ENCODE data around the gene EML3. TPM values are rescaled to one million over a fixed set of nuclear protein-coding genes. Genes with fewer than 3 reads are reported as not detected.

EML3 gene
- total and polyA plus RNA-seq, 2 of the 13 experiments (the other 11 are each of a cell fraction or from before 2014, with no cell fraction given) = 10.6 to 12.3 TPM

DNA sequence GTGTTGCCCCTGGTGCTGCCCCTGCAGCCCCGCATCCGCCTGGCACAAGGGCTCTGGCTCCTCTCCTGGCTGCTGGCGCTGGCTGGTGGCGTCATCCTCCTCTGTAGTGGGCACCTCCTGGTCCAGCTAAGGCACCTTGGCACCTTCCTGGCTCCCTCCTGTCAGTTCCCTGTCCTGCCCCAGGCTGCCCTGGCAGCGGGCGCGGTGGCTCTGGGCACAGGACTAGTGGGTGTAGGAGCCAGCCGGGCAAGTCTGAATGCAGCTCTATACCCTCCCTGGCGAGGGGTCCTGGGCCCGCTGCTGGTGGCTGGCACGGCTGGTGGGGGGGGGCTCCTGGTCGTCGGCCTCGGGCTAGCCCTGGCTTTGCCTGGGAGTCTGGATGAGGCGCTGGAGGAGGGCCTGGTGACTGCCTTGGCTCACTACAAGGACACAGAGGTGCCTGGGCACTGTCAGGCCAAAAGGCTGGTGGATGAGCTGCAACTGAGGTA lies 760 bp upstream of the EML3 start (continued):
- TF ChIP-seq, protein P1, sequence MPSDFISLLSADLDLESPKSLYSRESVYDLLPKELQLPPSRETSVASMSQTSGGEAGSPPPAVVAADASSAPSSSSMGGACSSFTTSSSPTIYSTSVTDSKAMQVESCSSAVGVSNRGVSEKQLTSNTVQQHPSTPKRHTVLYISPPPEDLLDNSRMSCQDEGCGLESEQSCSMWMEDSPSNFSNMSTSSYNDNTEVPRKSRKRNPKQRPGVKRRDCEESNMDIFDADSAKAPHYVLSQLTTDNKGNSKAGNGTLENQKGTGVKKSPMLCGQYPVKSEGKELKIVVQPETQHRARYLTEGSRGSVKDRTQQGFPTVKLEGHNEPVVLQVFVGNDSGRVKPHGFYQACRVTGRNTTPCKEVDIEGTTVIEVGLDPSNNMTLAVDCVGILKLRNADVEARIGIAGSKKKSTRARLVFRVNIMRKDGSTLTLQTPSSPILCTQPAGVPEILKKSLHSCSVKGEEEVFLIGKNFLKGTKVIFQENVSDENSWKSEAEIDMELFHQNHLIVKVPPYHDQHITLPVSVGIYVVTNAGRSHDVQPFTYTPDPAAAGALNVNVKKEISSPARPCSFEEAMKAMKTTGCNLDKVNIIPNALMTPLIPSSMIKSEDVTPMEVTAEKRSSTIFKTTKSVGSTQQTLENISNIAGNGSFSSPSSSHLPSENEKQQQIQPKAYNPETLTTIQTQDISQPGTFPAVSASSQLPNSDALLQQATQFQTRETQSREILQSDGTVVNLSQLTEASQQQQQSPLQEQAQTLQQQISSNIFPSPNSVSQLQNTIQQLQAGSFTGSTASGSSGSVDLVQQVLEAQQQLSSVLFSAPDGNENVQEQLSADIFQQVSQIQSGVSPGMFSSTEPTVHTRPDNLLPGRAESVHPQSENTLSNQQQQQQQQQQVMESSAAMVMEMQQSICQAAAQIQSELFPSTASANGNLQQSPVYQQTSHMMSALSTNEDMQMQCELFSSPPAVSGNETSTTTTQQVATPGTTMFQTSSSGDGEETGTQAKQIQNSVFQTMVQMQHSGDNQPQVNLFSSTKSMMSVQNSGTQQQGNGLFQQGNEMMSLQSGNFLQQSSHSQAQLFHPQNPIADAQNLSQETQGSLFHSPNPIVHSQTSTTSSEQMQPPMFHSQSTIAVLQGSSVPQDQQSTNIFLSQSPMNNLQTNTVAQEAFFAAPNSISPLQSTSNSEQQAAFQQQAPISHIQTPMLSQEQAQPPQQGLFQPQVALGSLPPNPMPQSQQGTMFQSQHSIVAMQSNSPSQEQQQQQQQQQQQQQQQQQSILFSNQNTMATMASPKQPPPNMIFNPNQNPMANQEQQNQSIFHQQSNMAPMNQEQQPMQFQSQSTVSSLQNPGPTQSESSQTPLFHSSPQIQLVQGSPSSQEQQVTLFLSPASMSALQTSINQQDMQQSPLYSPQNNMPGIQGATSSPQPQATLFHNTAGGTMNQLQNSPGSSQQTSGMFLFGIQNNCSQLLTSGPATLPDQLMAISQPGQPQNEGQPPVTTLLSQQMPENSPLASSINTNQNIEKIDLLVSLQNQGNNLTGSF (CRISPR knock-in tag; IDR thresholded peaks at IDR 0.05) = no peak
- TF ChIP-seq ZNF230 (CRISPR knock-in tag; IDR thresholded peaks at IDR 0.05) (0 out of 2 replicates have a peak, but pooled peaks have one; percentile 33), HDAC6 (IDR thresholded peaks at IDR 0.05; ENCODE audit: low read depth, low read length) (no peak)
- TF ChIP-seq, protein P2, sequence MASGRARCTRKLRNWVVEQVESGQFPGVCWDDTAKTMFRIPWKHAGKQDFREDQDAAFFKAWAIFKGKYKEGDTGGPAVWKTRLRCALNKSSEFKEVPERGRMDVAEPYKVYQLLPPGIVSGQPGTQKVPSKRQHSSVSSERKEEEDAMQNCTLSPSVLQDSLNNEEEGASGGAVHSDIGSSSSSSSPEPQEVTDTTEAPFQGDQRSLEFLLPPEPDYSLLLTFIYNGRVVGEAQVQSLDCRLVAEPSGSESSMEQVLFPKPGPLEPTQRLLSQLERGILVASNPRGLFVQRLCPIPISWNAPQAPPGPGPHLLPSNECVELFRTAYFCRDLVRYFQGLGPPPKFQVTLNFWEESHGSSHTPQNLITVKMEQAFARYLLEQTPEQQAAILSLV (CRISPR knock-in tag; IDR thresholded peaks at IDR 0.05; ENCODE audit: borderline replicate concordance) = no peak

Data from HepG2 (cell line).